Caki2 (cell line): ENCODE measurements around the gene ACP1. TPM values are rescaled to one million over a fixed set of nuclear protein-coding genes. Genes with fewer than 3 reads are reported as not detected.

Experiments used
- DNase-seq: peaks from one replicate; pipeline ENCODE4 v3.0.0-alpha.2; 2015; ENCODE audit warnings: low read depth
- in situ Hi-C: cut with HindIII; loops from 2 replicates; pipeline ENCODE4 v1.10.0; 2016; ENCODE audit warnings: low sequenced_read_pairs, low pct_unique_long_range_greater_than_20kb, mixed read lengths
- total RNA-seq: library from RNA; depleted of rRNA; stranded (reverse); fragments of >200 nt; shearing (Covaris generic); gene quantifications from 2 replicates; pipeline ENCODE4 v1.2.3, GENCODE V29; 2014; ENCODE audit warnings: low replicate concordance

The ACP1 gene
- total RNA-seq, 1 experiment from 2014 or later: 216 TPM

GRCh38 chr2:274503-274902 lies 9.8 kb downstream of the ACP1 start:
- in situ Hi-C loops: no loop called here
- no peak for DNase-seq

- in situ Hi-C loops: no loop called here
- no peak for DNase-seq
Observed at GRCh38 chr2:275466-275865, 10.7 kb downstream of the ACP1 start.

- no peak for DNase-seq
- in situ Hi-C loops: no loop called here
Observed at GRCh38 chr2:278312-278926, 13.7 kb downstream of the ACP1 start.

GRCh38 chr2:278927-279320 lies 14.2 kb downstream of the ACP1 start:
- in situ Hi-C loops: no loop called here

GRCh38 chr2:279366-279765 lies 14.6 kb downstream of the ACP1 start:
- DNase-seq: no peak
- in situ Hi-C loops: no loop called here

More at GRCh38 chr2:278927-279320, 14.2 kb downstream of the ACP1 start:
- DNase-seq: no peak

- in situ Hi-C loops: no loop called here
- DNase-seq: no peak
Observed at GRCh38 chr2:279956-280649, 15.4 kb downstream of the ACP1 start.

- in situ Hi-C loops: no loop called here
- DNase-seq: no peak
Observed at GRCh38 chr2:280650-281110, 15.9 kb downstream of the ACP1 start.

- in situ Hi-C loops: no loop called here
Observed at GRCh38 chr2:281381-281780, 16.6 kb downstream of the ACP1 start.

GRCh38 chr2:282371-283263 lies 17.9 kb downstream of the ACP1 start:
- no peak for DNase-seq
- in situ Hi-C loops: no loop called here

More at GRCh38 chr2:281381-281780, 16.6 kb downstream of the ACP1 start:
- no peak for DNase-seq

GRCh38 chr2:283996-284794 lies 19.4 kb downstream of the ACP1 start:
- DNase-seq: no peak
- in situ Hi-C loops: no loop called here

- in situ Hi-C loops: no loop called here
- no peak for DNase-seq
Observed at GRCh38 chr2:284896-285492, 20.2 kb downstream of the ACP1 start.

- in situ Hi-C loops: no loop called here
- peak; percentile 48 for DNase-seq
Observed at GRCh38 chr2:285531-285930, 20.8 kb downstream of the ACP1 start.

- no peak for DNase-seq
- in situ Hi-C loops: no loop called here
Observed at GRCh38 chr2:286035-286434, 21.3 kb downstream of the ACP1 start.

- in situ Hi-C loops: no loop called here
- no peak for DNase-seq
Observed at GRCh38 chr2:286774-287392, 22.1 kb downstream of the ACP1 start.

- no peak for DNase-seq
Observed at GRCh38 chr2:287471-287885, 22.7 kb downstream of the ACP1 start.

GRCh38 chr2:287911-288757 lies 23.4 kb downstream of the ACP1 start, which contains the start of gene ALKAL2:
ALKAL2 (minus strand) TSS chr2:288091; CDS start chr2:287835, 256 bp downstream.
- no peak for DNase-seq
- in situ Hi-C loops: no loop called here

More at GRCh38 chr2:287471-287885, 22.7 kb downstream of the ACP1 start:
- in situ Hi-C loops: no loop called here
